Measurements from ENCODE around the gene CDH4. TPM values are rescaled to one million over a fixed set of nuclear protein-coding genes. Genes with fewer than 3 reads are reported as not detected.

Gene CDH4
- total RNA-seq, 3 donors from 2014 or later (not counting 1 experiment from before 2014, with no cell fraction given), result 0.18 TPM; not detected in 2

DNA sequence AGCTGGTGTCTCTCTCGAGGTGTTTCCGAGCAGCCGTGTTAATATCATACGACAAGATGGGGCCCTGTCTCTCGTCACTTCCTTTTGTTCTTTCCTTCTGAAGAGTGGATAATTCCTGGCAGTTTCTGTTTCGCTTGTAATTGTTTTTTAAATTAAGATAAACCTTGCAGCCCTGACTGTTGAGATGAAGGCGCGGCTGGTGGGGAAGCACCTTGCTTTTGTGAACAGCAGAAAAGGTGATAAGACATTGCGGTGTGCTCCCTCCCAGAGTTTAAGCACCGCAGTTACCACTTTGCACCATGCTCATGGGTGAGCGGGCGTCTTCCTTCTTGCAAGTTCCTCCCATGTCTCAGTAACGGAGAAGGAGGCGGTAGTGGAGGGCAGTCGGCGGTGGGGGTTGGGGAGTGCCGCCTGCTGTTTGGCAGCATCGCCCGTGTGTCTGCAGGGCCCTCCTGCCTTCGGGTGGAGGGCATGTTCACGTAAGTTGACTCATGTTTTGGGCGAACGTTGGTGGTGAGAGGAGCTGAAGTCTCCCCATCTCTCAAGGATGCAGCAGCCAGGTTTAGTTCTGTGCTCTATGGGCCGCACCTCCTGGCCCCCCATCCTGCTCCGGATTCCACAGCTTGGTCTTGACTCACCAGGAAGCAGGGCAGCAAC lies 467.8 kb downstream of the CDH4 start:
- Mint-ChIP-seq H3K36me3 (no peaks in the 10 kb centered on the region), H3K4me3 (peak overlapping the region; percentile 86), H3K9me3 (no peaks in the 10 kb centered on the region), H3K4me1 (peaks cover 10 to 18% of the 10 kb centered on the region in 2 donors), H3K27ac (peak overlapping the region; percentile 84 to 88), H3K27me3 (ENCODE audit: low read depth in 2 of 2) (no peaks in the 10 kb centered on the region)
- TF ChIP-seq, protein P1, sequence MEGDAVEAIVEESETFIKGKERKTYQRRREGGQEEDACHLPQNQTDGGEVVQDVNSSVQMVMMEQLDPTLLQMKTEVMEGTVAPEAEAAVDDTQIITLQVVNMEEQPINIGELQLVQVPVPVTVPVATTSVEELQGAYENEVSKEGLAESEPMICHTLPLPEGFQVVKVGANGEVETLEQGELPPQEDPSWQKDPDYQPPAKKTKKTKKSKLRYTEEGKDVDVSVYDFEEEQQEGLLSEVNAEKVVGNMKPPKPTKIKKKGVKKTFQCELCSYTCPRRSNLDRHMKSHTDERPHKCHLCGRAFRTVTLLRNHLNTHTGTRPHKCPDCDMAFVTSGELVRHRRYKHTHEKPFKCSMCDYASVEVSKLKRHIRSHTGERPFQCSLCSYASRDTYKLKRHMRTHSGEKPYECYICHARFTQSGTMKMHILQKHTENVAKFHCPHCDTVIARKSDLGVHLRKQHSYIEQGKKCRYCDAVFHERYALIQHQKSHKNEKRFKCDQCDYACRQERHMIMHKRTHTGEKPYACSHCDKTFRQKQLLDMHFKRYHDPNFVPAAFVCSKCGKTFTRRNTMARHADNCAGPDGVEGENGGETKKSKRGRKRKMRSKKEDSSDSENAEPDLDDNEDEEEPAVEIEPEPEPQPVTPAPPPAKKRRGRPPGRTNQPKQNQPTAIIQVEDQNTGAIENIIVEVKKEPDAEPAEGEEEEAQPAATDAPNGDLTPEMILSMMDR (IDR thresholded peaks at IDR 0.05), result no peak
- H3K4me3 ChIP-seq (ENCODE audit: low read length), result peak overlapping the region; percentile 49
- H3K27ac ChIP-seq (ENCODE audit: low read length), result peak overlapping the region; percentile 85
- H3K27me3 ChIP-seq (ENCODE audit: control insufficient read depth, insufficient read depth, low read length), result no peaks in the 10 kb centered on the region
- intact Hi-C loops (cut with micrococcal nuclease), result no loop called here
- peaks cover 14% of the 10 kb centered on the region for H3K4me1 ChIP-seq (ENCODE audit: control insufficient read depth, insufficient read depth, low read length)
- H3K9me3 ChIP-seq (ENCODE audit: control insufficient read depth, insufficient read depth, low read length), result no peaks in the 10 kb centered on the region
- no peaks in the 10 kb centered on the region for H3K36me3 ChIP-seq (ENCODE audit: control insufficient read depth, insufficient read depth, low read length)
- ATAC-seq, result peak; percentile 72 to 85 (median 78)
- 34% methylated on average over 25 of the region's 25 CpGs for WGBS (ENCODE audit: insufficient coverage)
- peak; percentile 39 to 79 for DNase-seq

DNA sequence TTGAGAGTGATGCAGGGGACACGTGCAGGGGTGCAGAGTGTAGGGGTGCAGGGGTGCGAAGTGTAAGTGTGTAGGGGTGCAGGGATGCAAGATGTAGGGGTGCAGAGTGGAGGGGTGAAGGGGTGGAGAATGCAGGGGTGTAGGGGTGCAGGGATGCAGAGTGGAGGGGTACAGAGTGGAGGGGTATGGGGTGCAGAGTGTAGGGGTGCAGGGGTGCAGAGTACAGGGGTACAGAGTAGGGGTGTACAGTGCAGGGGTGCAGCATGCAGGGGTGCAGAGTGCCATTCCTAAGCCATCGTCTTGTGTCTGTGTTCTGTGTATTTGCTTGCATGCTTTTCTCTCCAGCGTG lies 468.3 kb downstream of the CDH4 start:
- WGBS (ENCODE audit: insufficient coverage), result 77% methylated on average over 4 of the region's 4 CpGs
- Histone ChIP-seq H3K27me3 (ENCODE audit: control insufficient read depth, insufficient read depth, low read length) (no peaks in the 10 kb centered on the region), H3K9me3 (ENCODE audit: control insufficient read depth, insufficient read depth, low read length) (no peaks in the 10 kb centered on the region), H3K27ac (ENCODE audit: low read length) (peak overlapping the region; percentile 85), H3K36me3 (ENCODE audit: control insufficient read depth, insufficient read depth, low read length) (no peaks in the 10 kb centered on the region), H3K4me3 (ENCODE audit: low read length) (no peak overlapping the region), H3K4me1 (ENCODE audit: control insufficient read depth, insufficient read depth, low read length) (peaks cover 14% of the 10 kb centered on the region)
- H3K4me3 Mint-ChIP-seq, result peak overlapping the region; percentile 40
- no peaks in the 10 kb centered on the region for H3K36me3 Mint-ChIP-seq
- no peaks in the 10 kb centered on the region for H3K9me3 Mint-ChIP-seq
- H3K4me1 Mint-ChIP-seq, result peaks cover 10 to 18% of the 10 kb centered on the region in 2 donors
- no peak for DNase-seq
- intact Hi-C loops (cut with micrococcal nuclease), result no loop called here
- peak overlapping the region; percentile 84 to 88 for H3K27ac Mint-ChIP-seq
- ATAC-seq, result peak in 1 of 3 donors; percentile 5
- TF ChIP-seq, protein P1 (IDR thresholded peaks at IDR 0.05), result no peak
- H3K27me3 Mint-ChIP-seq (ENCODE audit: low read depth in 2 of 2), result no peaks in the 10 kb centered on the region

DNA sequence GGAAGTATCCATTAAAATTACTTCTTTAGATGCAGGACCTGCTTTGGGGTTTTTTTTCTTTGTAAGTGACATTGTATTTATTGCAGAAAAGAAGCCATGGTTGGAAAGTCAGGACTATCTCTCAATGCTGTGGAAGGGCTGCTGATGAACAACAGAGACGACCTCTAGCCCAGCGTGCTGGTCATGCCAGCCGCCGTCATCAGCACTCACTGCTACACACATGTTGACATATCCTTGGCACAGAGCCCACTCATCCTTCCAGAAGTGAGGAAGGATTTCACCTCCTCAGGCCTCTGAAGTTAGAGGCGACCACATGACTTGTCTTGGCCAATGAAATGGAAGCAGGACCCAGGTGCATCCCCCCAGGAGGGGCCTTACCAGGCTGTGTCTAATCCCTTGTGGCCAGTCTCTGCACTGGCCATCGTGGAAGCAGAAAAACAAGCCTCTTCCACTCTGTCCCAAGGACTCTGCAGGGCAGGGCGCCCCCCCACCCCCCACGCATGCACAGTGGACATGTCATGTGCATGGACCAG lies 470.2 kb downstream of the CDH4 start:
- Histone ChIP-seq H3K27me3 (ENCODE audit: control insufficient read depth, insufficient read depth, low read length) (no peaks in the 10 kb centered on the region), H3K36me3 (ENCODE audit: control insufficient read depth, insufficient read depth, low read length) (no peaks in the 10 kb centered on the region), H3K9me3 (ENCODE audit: control insufficient read depth, insufficient read depth, low read length) (no peaks in the 10 kb centered on the region), H3K27ac (ENCODE audit: low read length) (no peak overlapping the region), H3K4me1 (ENCODE audit: control insufficient read depth, insufficient read depth, low read length) (peaks cover 14% of the 10 kb centered on the region), H3K4me3 (ENCODE audit: low read length) (no peak overlapping the region)
- no peaks in the 10 kb centered on the region for H3K9me3 Mint-ChIP-seq
- no peak for DNase-seq
- no peak overlapping the region for H3K4me3 Mint-ChIP-seq
- peaks cover 10 to 18% of the 10 kb centered on the region in 2 donors for H3K4me1 Mint-ChIP-seq
- H3K27me3 Mint-ChIP-seq (ENCODE audit: low read depth in 2 of 2), result no peaks in the 10 kb centered on the region
- H3K27ac Mint-ChIP-seq, result no peak overlapping the region
- TF ChIP-seq, protein P1 (IDR thresholded peaks at IDR 0.05), result no peak
- intact Hi-C loops (cut with micrococcal nuclease), result no loop called here
- ATAC-seq, result no peak
- no peaks in the 10 kb centered on the region for H3K36me3 Mint-ChIP-seq
- 86% methylated on average over 7 of the region's 8 CpGs for WGBS (ENCODE audit: insufficient coverage)
